Retinal pigment epithelial cell (primary cell): ENCODE results near the gene SNF8.

Experiments used
- DNase-seq: peaks from one replicate; pipeline ENCODE4 v3.0.0-alpha.2; 2010; ENCODE audit warnings: low read depth
- H3K4me3 ChIP-seq: 2 replicates; pipeline ENCODE4 v1.5.1; 2011; ENCODE audit warnings: mild to moderate bottlenecking, low read length, control low read depth, moderate library complexity
- CTCF ChIP-seq: conservative IDR thresholded peaks from 2 replicates; pipeline ENCODE4 v1.5.1; 2011; ENCODE audit warnings: low read depth, low read length, control low read depth, inconsistent platforms

SNF8 gene

DNA sequence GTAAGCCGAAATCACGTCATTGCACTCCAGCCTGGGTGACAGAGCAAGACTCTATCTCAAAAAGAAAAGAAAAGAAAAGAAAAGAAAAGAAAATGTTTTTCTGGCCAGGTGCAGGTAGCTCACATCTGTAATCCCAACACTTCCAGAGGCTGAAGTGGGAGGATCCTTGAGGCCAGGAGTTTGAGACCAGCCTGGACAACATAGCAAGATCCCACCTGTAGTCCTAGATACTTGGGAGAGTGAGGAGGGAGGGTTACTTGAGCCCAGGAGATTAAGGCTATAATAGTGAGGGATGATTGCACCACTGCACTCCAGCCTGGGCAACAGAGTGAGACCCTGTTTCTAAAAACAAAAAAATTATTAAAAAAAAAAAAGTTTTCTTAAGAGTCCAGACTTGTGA, 54.6 kb downstream of the SNF8 start:
- no peak for TF ChIP-seq CTCF
- H3K4me3 ChIP-seq: no peak overlapping the region
- no peak for DNase-seq

- DNase-seq: no peak
- H3K4me3 ChIP-seq: no peak overlapping the region
- TF ChIP-seq CTCF: no peak
These were observed 61.5 kb downstream of the SNF8 start for GRCh38 chr17:48883171-48883570.

DNA sequence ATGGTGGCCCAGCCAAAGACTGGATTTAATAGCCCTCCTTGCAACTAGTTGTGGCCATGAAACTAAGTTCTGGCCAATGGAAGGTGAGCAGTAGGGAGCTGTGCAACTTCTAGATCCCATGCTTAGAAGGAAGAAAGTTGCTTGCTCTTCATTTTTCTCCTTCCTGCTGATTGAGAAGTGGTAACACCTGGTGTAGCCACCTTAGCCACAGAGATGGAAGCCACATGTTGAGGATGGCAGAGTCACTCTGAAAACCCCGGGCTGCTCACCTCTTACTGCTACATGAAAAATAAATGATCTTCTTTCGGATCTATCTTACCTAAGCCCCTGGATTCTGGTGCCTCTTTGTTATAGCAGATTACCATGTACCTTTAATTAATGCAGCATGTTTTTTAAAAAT, 62.4 kb downstream of the SNF8 start:
- no peak for DNase-seq
- TF ChIP-seq CTCF: no peak
- H3K4me3 ChIP-seq: no peak overlapping the region
